Spleen (tissue), 11 donors: ENCODE results near the gene NEK10. TPM values are rescaled to one million over a fixed set of nuclear protein-coding genes. Genes with fewer than 3 reads are reported as not detected.
"Not testable (repeated sequence)": the region's sequence is repeated elsewhere in the genome, so short reads cannot be mapped to it uniquely, and the experiment has no call there.

ENCODE experiments used
- DNase-seq: peaks from one replicate; pipeline ENCODE4 v3.0.0-alpha.2; 2020
- H3K27ac ChIP-seq, 8 donors: fragments of 200-600 bp; sonication (generic) in 7 of 8; 1 replicate in 4 of 8; 2 replicates in 4 of 8; pipeline versions ENCODE4 v1.5.0 to v1.8.0; 2016 to 2021; ENCODE audit warnings: inconsistent platforms in 4 of 8, mild to moderate bottlenecking in 4 of 8, moderate library complexity in 1 of 8
- H3K27me3 ChIP-seq, 7 donors: fragments of 200-600 bp; sonication (generic) in 6 of 7; replicated peaks in 1 of 7; 1 replicate in 4 of 7; 2 replicates in 3 of 7; pipeline versions ENCODE4 v1.5.0 to v1.8.0; 2016 to 2021; ENCODE audit warnings: inconsistent platforms in 3 of 7, mild to moderate bottlenecking in 1 of 7
- H3K36me3 ChIP-seq, 6 donors: fragments of 200-600 bp; sonication (generic) in 5 of 6; 1 replicate in 4 of 6; 2 replicates in 2 of 6; pipeline versions ENCODE4 v1.5.0 to v1.8.0; 2016 to 2021; ENCODE audit warnings: inconsistent platforms in 2 of 6
- H3K4me1 ChIP-seq, 6 donors: fragments of 200-600 bp; sonication (generic) in 5 of 6; 1 replicate in 3 of 6; 2 replicates in 3 of 6; pipeline versions ENCODE4 v1.5.0 to v1.8.0; 2016 to 2021; ENCODE audit warnings: inconsistent platforms in 3 of 6
- H3K4me3 ChIP-seq, 8 donors: fragments of 200-600 bp; sonication (generic) in 7 of 8; 1 replicate in 4 of 8; 2 replicates in 4 of 8; pipeline versions ENCODE4 v1.5.0 to v1.8.0; 2016 to 2021; ENCODE audit warnings: inconsistent platforms in 4 of 8, mild to moderate bottlenecking in 4 of 8, moderate library complexity in 2 of 8
- H3K9me3 ChIP-seq, 8 donors: fragments of 200-600 bp; sonication (generic) in 7 of 8; 1 replicate in 4 of 8; 2 replicates in 4 of 8; pipeline versions ENCODE4 v1.5.0 to v1.8.0; 2016 to 2021; ENCODE audit warnings: inconsistent platforms in 4 of 8
- POLR2A ChIP-seq, 3 donors: fragments of 450-650 bp; IDR thresholded peaks; one replicate each; pipeline ENCODE4 v1.5.1; 2017; ENCODE audit warnings: antibody characterized with exemption in 3 of 3, mild to moderate bottlenecking in 1 of 3
- POLR2AphosphoS5 ChIP-seq, 3 donors: sonication (generic); formaldehyde crosslinking; IDR thresholded peaks; one replicate each; pipeline ENCODE4 v1.5.1; 2017; ENCODE audit warnings: antibody characterized with exemption in 3 of 3
- WGBS, 5 donors: extraction: QIAGEN DNeasy Blood & Tissue Kit in 3 of 5; methylation state at CpG; one replicate each; pipeline versions ENCODE4 v1.1.5 to v1.1.7; 2013 to 2018; 5-methylcytosine and 5-hydroxymethylcytosine counted together
- intact Hi-C: fragments of 100-400 bp; cut with DNase I; formaldehyde crosslinking; loops from one replicate; pipeline ENCODE4 v1.15.0; 2023; ENCODE audit warnings: low total_unique reads
- polyA plus RNA-seq, 3 donors: library from polyadenylated mRNA; stranded (reverse); fragments of 200-250 nt; gene quantifications; one replicate each; pipeline ENCODE4 v1.2.1, GENCODE V29; 2013
- total RNA-seq, 7 donors: library from RNA; depleted of rRNA in 3 of 7; stranded (reverse); fragments of >200 nt in 3 of 7; fragmentation: NEBNext Ultra II Directional in 4 of 7; extraction: Animal tissue kit (Norgen Biotek cat#: 25700) in 4 of 7; gene quantifications; one replicate each; pipeline versions ENCODE4 v1.1.0 to v1.2.1, GENCODE V29; 2016 to 2021
- TF ChIP-seq, protein P1 (sequence below), 11 experiments: fragments of 200-600 bp in 7 of 11; fragments of 450-650 bp in 4 of 11; sonication (generic) in 4 of 11; IDR thresholded peaks in 8 of 11; conservative IDR thresholded peaks in 3 of 11; 1 replicate in 7 of 11; 2 replicates in 4 of 11; pipeline versions ENCODE4 v1.4.0 to v1.8.0; 2016 to 2021; ENCODE audit warnings: antibody characterized with exemption in 11 of 11, inconsistent platforms in 4 of 11, mild to moderate bottlenecking in 1 of 11
- donor health status: healthy with polysubstance abuse.
- donor health status: DM: no; HTN: no; CAD: no; lungs with moderate emphysema.
- donor health status: DM: no; HTN: no; CAD: no.
- donor health status: Bipolar disorder and iron deficiency.
- donor health status: healthy.
- donor health status: DM: no; HTN: no; CAD: no.
- donor health status: DM: yes; HTN: yes; CAD: no.

The NEK10 gene
- total and polyA plus RNA-seq, 10 donors, result 0.29 to 4.1 (median 1.7) TPM

GRCh38 chr3:27307566-27307965 lies 61.6 kb downstream of the NEK10 start:
- intact Hi-C loops, result loop anchor here (5.0 kb wide), 1 partner anchor 375 kb away; no protein-coding TSS in a partner anchor
- Histone ChIP-seq H3K4me1 (peaks cover 0 to 3% (median 0%) of the 10 kb centered on the region in 6 donors), H3K27ac (no peak overlapping the region), H3K36me3 (no peaks in the 10 kb centered on the region), H3K27me3 (no peaks in the 10 kb centered on the region), H3K4me3 (no peak overlapping the region), H3K9me3 (no peaks in the 10 kb centered on the region)
- TF ChIP-seq, protein P1, sequence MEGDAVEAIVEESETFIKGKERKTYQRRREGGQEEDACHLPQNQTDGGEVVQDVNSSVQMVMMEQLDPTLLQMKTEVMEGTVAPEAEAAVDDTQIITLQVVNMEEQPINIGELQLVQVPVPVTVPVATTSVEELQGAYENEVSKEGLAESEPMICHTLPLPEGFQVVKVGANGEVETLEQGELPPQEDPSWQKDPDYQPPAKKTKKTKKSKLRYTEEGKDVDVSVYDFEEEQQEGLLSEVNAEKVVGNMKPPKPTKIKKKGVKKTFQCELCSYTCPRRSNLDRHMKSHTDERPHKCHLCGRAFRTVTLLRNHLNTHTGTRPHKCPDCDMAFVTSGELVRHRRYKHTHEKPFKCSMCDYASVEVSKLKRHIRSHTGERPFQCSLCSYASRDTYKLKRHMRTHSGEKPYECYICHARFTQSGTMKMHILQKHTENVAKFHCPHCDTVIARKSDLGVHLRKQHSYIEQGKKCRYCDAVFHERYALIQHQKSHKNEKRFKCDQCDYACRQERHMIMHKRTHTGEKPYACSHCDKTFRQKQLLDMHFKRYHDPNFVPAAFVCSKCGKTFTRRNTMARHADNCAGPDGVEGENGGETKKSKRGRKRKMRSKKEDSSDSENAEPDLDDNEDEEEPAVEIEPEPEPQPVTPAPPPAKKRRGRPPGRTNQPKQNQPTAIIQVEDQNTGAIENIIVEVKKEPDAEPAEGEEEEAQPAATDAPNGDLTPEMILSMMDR (IDR thresholded peaks at IDR 0.05 in 8 of 11, conservative IDR thresholded peaks at IDR 0.05 in 3 of 11), result no peak
- TF ChIP-seq POLR2A (IDR thresholded peaks at IDR 0.05) (no peak), POLR2AphosphoS5 (IDR thresholded peaks at IDR 0.05) (no peak)
- WGBS, 5 donors, result 79 to 96% (median 94%) methylated on average over 1 of the region's 1 CpG
- DNase-seq, result no peak

GRCh38 chr3:27302891-27303290 lies 66.3 kb downstream of the NEK10 start:
- WGBS, 5 donors, result 50 to 84% (median 65%) methylated on average over 1 of the region's 1 CpG
- TF ChIP-seq, protein P1 (IDR thresholded peaks at IDR 0.05 in 8 of 11, conservative IDR thresholded peaks at IDR 0.05 in 3 of 11), result no peak
- no peak for TF ChIP-seq POLR2A (IDR thresholded peaks at IDR 0.05)
- no peak for TF ChIP-seq POLR2AphosphoS5 (IDR thresholded peaks at IDR 0.05)

DNA sequence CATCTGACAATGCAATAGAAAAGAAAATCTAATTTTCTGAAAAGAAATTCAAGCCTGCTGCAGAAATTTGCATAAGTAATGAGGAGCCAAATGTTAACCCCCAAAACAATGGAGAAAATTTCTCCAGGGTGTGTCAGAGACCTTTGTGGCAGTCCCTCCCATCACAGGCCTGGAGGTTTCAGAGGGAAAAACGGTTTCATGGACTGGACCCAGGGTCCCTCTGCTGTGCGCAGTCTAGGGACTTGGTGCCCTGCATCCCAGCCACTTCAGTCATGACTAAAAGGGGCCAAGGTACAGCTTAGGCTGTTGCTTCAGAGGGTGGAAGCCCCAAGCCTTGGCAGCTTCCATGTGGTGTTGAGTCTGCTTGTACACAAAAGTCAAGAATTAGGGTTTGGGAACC lies 70.2 kb downstream of the NEK10 start:
- intact Hi-C loops, H3K4me1 ChIP-seq, DNase-seq, H3K27me3 ChIP-seq, H3K36me3 ChIP-seq, H3K4me3 ChIP-seq, H3K27ac ChIP-seq: not testable (repeated sequence)
- WGBS, 5 donors, result 78 to 93% (median 83%) methylated on average over 2 of the region's 2 CpGs
- peaks cover 0 to 35% (median 18%) of the 10 kb centered on the region in 8 donors for H3K9me3 ChIP-seq

More at GRCh38 chr3:27302891-27303290, 66.3 kb downstream of the NEK10 start:
- peaks cover 0 to 6% (median 0%) of the 10 kb centered on the region in 6 donors for H3K36me3 ChIP-seq
- intact Hi-C loops, result no loop called here
- H3K27me3 ChIP-seq, result no peaks in the 10 kb centered on the region
- no peak overlapping the region for H3K27ac ChIP-seq
- DNase-seq, result no peak
- peaks cover 0 to 35% (median 18%) of the 10 kb centered on the region in 8 donors for H3K9me3 ChIP-seq
- no peak overlapping the region for H3K4me3 ChIP-seq
- no peaks in the 10 kb centered on the region for H3K4me1 ChIP-seq

DNA sequence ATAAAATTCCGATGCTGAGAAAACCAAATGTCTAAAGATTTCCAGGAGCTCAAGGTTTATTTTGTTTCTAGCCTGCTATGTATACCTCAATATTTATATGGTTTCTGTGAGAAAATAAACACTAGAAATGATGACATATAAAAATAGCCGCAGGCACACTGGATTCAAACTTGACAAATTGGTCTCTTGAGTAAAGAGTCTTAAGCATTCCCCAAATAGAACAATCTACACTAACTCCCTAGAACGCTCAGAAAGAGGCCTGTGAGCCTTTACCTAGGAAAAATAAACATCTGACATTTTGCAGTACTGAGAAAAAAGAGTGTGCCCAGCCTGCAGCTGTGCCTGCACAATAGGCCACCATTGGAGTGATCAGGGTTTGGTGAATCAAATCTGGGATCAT lies 75.2 kb downstream of the NEK10 start:
- Histone ChIP-seq H3K36me3 (no peaks in the 10 kb centered on the region), H3K27ac (no peak overlapping the region), H3K9me3 (peaks cover 0 to 11% (median 3%) of the 10 kb centered on the region in 8 donors), H3K4me3 (no peak overlapping the region), H3K4me1 (no peaks in the 10 kb centered on the region), H3K27me3 (no peaks in the 10 kb centered on the region)
- intact Hi-C loops, result no loop called here
- no peak for DNase-seq
- 77 to 83% (median 81%) methylated on average over 3 of the region's 3 CpGs for WGBS, 5 donors
- TF ChIP-seq, protein P1 (IDR thresholded peaks at IDR 0.05 in 8 of 11, conservative IDR thresholded peaks at IDR 0.05 in 3 of 11), result no peak
- TF ChIP-seq POLR2AphosphoS5 (IDR thresholded peaks at IDR 0.05) (no peak), POLR2A (IDR thresholded peaks at IDR 0.05) (no peak)

DNA sequence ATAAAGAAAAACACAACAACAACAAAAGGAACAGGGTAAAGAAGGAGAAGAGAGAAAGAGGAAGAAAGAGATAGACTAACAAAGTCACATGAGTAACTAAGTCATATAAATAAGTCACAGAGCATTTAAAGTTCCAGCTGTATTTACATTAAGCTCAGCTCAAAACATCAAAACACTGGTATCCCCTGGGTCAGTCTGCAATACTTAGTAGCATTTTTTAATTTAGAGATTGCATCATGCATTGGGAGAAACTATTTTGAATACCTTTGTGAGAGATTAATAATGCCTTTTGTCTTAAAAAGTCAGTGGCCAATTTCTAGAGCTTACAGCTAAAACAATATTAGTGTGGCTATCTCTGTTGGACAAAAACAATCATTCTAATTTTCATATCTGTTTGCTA lies 78.4 kb downstream of the NEK10 start:
- TF ChIP-seq, protein P1 (IDR thresholded peaks at IDR 0.05 in 8 of 11, conservative IDR thresholded peaks at IDR 0.05 in 3 of 11), result no peak
- TF ChIP-seq POLR2AphosphoS5 (IDR thresholded peaks at IDR 0.05), result no peak
- no peak for TF ChIP-seq POLR2A (IDR thresholded peaks at IDR 0.05)
- Histone ChIP-seq H3K4me3 (no peak overlapping the region), H3K4me1 (no peaks in the 10 kb centered on the region), H3K27ac (no peak overlapping the region), H3K27me3 (no peaks in the 10 kb centered on the region), H3K36me3 (no peaks in the 10 kb centered on the region), H3K9me3 (no peaks in the 10 kb centered on the region)
- no peak for DNase-seq
- intact Hi-C loops, result no loop called here
